GM12892 (cell line): ENCODE results near the gene HSF5.

Experiments
- POLR2A ChIP-seq: IDR thresholded peaks from 2 replicates; pipeline ENCODE4 v1.6.1; 2011; ENCODE audit warnings: low read depth, low read length, control low read depth
- POLR2AphosphoS5 ChIP-seq: IDR thresholded peaks from 2 replicates; pipeline ENCODE4 v1.6.1; 2011; ENCODE audit warnings: low read depth, low read length, control low read depth

- TF ChIP-seq POLR2A (no peak), POLR2AphosphoS5 (no peak)
Observed at GRCh38 chr17:58480090-58480489, 8.1 kb downstream of the HSF5 start.
